GM21526 (cell line): ENCODE results near the gene RTN4.
A peak's percentile ranks its signal among the peaks of the same experiment; 100 is the strongest.
"Not testable (repeated sequence)": the region's sequence is repeated elsewhere in the genome, so short reads cannot be mapped to it uniquely, and the experiment has no call there.

Experiments
- ATAC-seq: cut with Tn5 transposase; IDR thresholded peaks from one replicate; pipeline ENCODE4 v1.9.1; 2021; ENCODE audit warnings: moderate library complexity; ENCODE audit not compliant: unreplicated experiment, low FRiP score

The RTN4 gene

GRCh38 chr2:55073000-55073983, 23.0 kb upstream of the RTN4 start:
- no peak for ATAC-seq

GRCh38 chr2:55063713-55064323, 13.6 kb upstream of the RTN4 start:
- ATAC-seq, result no peak

- ATAC-seq, result no peak
These were observed 13.0 kb upstream of the RTN4 start for GRCh38 chr2:55063226-55063625.

- ATAC-seq, result no peak
These were observed 12.5 kb upstream of the RTN4 start for GRCh38 chr2:55062754-55063153.

GRCh38 chr2:55061523-55062344, 11.5 kb upstream of the RTN4 start:
- no peak for ATAC-seq

GRCh38 chr2:55059793-55060192, 9.5 kb upstream of the RTN4 start:
- no peak for ATAC-seq

- no peak for ATAC-seq
These were observed 7.2 kb upstream of the RTN4 start for GRCh38 chr2:55057474-55057873.

- no peak for ATAC-seq
These were observed 5.8 kb upstream of the RTN4 start for GRCh38 chr2:55056024-55056521.

- ATAC-seq, result peak; percentile 31
These were observed 4.0 kb upstream of the RTN4 start for GRCh38 chr2:55054106-55054875.

GRCh38 chr2:55053225-55053624, 3.0 kb upstream of the RTN4 start:
- ATAC-seq, result not testable (repeated sequence)

- ATAC-seq, result no peak
These were observed 2.1 kb upstream of the RTN4 start for GRCh38 chr2:55052129-55053061.

- ATAC-seq, result no peak
These were observed 995 bp upstream of the RTN4 start for GRCh38 chr2:55051026-55051866.

GRCh38 chr2:55049821-55050099, 491 bp downstream of the RTN4 start:
- no peak for ATAC-seq

GRCh38 chr2:55049043-55049820, 1.0 kb downstream of the RTN4 start:
- ATAC-seq, result no peak

- ATAC-seq, result no peak
These were observed 1.7 kb downstream of the RTN4 start for GRCh38 chr2:55048508-55049042.

GRCh38 chr2:55047677-55048299, 2.5 kb downstream of the RTN4 start:
- ATAC-seq, result no peak

GRCh38 chr2:55045780-55046179, 4.5 kb downstream of the RTN4 start:
- ATAC-seq, result no peak
